Measurements from ENCODE around the gene FTHL17.

The FTHL17 gene

DNA sequence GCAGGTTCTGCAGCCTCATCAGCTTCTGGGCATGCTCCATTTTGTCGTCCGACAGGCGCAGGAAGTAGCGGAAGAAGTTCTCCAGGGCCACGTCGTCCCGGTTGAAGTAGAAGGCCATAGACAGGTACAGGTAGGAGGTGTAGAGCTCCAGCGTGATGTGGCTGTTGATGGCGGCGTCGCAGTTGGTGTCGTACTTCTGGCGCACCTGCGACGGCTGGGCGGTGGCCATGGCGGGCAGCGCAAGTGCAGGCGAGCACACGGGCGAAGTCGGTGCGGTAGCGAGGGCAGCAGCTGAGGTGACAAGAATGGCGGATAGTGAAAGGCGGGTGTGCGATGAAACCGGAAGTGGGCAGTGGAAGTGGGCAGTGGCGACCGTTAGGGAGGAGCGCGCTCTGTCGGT lies at the start of gene FTHL17:
Gene FTHL17, minus strand, starts transcription at position 317 of the 400 bp plus-strand sequence. Its CDS starts 88 bp downstream, at position 229.
- no peak for DNase-seq (ENCODE audit: low spot score)

DNA sequence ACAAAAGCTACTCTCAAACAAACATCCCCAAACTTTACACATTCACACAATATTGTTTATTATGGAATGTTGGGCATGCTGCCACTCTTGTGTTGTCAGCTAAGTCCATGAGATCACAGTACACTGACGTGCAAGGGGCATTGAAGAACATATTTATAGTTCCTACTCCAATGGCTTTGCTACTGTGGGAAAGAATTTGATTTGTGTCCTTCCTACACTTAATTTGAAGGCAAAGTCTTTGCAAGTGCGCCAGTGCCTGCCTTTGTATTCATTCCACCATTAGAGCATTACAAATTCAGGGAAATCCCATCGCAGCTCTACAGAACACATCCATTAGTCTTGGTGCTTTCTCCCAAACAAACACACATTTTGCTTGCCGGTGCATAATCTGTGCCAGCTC lies 45.4 kb upstream of the FTHL17 start:
- DNase-seq (ENCODE audit: low spot score) = no peak

- no peak for DNase-seq (ENCODE audit: low spot score)
Measured at GRCh38 chrX:31115398-31115797, 43.6 kb upstream of the FTHL17 start.

DNA sequence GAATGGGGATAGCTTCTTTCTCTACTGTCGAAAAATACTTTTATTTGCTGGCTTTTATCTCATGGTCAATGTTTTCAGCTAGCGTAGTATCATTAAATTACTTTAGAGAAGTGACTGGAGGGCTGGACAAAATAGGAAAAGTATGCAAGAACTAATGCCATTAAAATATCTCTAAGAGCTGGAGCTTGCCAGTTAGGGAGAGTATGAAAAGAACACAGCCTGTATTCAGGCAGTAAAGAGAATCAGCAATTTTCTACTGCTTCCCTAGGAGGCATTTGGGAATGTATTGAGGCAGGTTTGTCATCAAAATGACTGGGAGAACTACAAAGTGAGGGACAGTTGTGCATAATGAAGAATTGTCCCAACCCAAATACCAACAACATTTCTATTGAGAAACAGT lies 43.0 kb upstream of the FTHL17 start:
- no peak for DNase-seq (ENCODE audit: low spot score)

GRCh38 chrX:31112226-31112999 lies 40.6 kb upstream of the FTHL17 start:
- peak; percentile 3 for DNase-seq (ENCODE audit: low spot score)

GRCh38 chrX:31110657-31111056 lies 38.8 kb upstream of the FTHL17 start:
- DNase-seq (ENCODE audit: low spot score) = no peak

DNA sequence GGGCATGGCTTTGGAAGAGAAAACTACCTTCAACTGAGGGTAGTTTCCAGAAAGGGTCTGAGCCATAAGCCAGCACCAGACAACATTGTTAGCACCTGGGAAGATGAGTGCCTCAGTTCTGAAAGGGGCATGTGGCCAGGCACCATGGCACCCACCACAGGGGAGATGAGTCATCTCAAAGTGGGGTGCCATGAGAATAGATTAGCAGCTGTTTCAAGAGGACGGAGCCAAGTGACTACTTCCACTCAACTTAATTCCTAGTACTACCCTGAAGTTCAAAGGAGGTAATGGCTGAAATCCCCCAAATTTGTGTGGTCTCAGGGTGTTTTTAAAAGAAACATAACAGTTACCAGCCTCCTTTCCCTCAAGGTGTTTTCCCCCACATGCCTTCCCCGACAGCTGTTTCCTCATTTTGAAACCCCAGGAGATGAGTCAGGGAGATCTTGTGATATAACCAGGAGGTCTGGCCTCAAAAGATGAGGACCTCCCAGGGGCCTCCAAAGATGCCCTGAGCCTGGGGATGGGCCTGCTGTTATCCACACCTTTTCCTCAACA lies 27.8 kb upstream of the FTHL17 start:
- peak; percentile 32 for DNase-seq (ENCODE audit: low spot score)

GRCh38 chrX:31098079-31098478 lies 26.2 kb upstream of the FTHL17 start:
- no peak for DNase-seq (ENCODE audit: low spot score)

DNA sequence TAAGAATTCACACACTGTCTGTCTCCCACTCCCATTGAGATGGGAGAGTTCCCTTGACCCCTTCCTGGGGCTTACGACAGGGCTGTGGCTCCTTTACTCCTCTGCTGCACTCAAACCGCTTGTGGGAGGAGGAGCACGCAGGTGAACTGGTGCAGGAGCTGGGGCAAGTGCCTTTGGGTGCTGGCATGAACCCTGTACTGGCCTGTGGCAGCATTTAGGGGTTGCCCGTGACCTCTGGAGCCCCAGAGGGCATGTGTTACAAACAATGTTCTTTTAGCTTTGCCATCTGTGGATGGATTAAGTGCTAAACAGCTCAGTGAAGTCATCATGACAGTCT lies 21.8 kb upstream of the FTHL17 start:
- DNase-seq (ENCODE audit: low spot score) = no peak

- no peak for DNase-seq (ENCODE audit: low spot score)
Measured at GRCh38 chrX:31092970-31093638, 21.3 kb upstream of the FTHL17 start.

DNA sequence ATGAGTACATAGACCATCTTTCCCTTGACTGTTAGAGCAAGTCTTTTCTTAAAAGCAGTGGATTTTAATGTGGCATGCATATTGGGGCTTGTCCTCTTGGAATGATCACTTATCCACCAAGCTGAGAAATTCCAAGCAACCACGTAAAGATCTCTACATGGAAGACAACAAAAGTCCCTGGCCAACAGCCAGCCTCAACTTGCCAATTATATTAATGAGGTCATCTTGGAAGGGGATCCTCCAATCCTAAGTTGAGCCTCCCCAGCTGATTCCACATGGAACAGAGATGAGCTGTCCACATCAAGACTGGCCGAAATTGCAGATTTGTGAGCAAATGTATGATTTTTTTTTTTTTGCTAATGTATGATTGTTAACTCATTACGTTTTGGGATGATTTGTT lies 20.6 kb upstream of the FTHL17 start:
- DNase-seq (ENCODE audit: low spot score) = peak; percentile 30

DNA sequence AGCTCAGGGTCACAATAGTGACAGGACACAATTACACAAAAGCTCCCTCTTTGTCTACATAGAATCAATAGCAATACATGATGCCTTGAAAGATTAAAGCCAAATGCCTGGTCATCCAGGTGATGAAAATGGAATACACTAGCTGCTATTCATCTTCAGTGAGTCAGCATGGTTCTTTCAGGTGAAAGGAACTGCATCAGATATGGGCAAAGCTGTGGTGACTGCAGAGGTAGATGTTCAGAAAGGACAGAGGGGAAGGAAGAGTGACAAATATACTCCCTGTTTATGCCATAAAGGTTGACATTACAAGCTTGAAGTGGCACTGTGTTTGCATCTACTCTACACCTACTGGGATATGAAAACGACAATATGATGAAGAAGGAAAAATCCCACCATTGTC lies 20.0 kb upstream of the FTHL17 start:
- DNase-seq (ENCODE audit: low spot score) = peak; percentile 12

DNA sequence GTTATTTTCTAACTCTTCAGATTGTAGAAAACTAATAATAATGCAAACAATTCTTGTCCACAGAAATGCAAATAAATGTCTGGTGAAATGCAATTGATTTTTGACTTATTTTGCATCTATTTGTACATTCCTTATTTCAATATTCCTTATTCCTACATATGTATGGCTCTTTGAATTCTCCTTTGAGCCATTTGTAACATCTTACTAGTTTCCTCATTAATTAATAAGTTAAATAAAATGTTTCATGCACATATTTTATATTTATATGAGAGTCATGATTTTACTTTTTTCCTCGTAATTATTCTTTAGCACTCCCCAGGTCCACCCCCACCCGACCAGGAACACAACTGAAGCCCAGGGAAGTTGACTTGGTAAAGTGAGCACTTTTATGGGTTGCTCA lies 2.7 kb upstream of the FTHL17 start:
- DNase-seq (ENCODE audit: low spot score) = no peak

DNA sequence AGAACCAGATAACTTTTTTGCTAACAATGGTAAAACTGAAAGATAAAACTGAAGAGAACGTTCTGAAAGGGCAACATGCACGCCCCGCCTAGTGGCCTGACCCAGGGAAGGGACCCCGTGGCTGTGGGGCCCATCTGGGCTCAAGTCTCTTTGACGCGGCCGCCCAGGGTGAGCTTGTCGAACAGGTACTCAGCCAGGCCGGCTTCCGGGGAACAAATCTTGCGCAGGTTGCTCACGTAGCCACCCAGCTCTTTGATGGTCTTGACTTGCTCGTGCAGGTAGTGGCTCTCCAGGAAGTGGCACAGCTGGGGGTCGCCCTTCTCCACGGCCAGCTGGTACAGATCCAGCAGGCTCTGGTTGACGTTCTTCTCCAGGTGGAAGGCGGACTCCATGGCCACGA lies 579 bp downstream of the FTHL17 start:
- no peak for DNase-seq (ENCODE audit: low spot score)

DNA sequence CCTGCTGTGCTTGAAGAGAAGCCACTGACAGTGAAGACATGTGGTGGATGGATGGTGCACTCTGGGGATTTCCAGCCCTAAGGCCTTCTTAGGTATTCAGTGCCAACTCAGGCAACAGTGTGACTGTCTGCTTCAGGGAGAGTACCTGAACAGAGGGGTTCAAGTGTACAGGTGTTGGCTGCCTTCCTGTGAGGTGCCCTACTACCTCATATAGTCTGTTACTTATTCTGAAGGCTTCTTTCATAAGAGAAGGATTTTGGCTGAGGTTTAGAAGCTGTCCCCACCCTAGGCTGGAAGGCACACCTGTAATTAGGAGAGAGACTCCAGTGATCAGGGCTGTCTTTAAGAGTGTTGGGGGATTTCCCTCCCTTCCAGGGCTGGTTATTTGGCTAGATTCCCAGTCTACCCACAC lies 1.8 kb downstream of the FTHL17 start:
- peak; percentile 48 for DNase-seq (ENCODE audit: low spot score)

- DNase-seq (ENCODE audit: low spot score) = no peak
Measured at GRCh38 chrX:31063114-31063513, 8.7 kb downstream of the FTHL17 start.

- DNase-seq (ENCODE audit: low spot score) = no peak
Measured at GRCh38 chrX:31061091-31061490, 10.8 kb downstream of the FTHL17 start.

GRCh38 chrX:31060016-31060415 lies 11.8 kb downstream of the FTHL17 start:
- no peak for DNase-seq (ENCODE audit: low spot score)

GRCh38 chrX:31058284-31058683 lies 13.6 kb downstream of the FTHL17 start:
- no peak for DNase-seq (ENCODE audit: low spot score)

- DNase-seq (ENCODE audit: low spot score) = no peak
Measured at GRCh38 chrX:31057691-31058090, 14.2 kb downstream of the FTHL17 start.

GRCh38 chrX:31057291-31057690 lies 14.6 kb downstream of the FTHL17 start:
- DNase-seq (ENCODE audit: low spot score) = no peak

DNA sequence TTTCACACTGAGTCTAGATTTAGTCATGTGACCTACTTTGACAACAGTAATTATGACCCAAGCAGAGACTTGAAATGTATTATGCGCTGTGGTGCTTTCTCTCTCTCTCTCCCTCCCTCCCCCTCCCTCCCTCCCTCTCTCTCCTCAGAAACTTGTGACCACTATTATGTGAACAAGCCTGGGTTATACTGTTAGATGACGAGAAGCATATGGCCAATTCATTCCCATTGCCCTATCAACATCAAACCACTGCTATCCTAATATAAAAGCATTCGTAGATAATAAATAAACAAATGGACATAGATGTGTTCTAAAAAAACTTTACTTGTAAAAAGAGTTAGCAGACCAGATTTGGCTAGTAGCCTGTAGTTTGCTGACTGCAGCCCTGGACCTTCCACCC lies 18.2 kb downstream of the FTHL17 start:
- DNase-seq (ENCODE audit: low spot score) = no peak

DNA sequence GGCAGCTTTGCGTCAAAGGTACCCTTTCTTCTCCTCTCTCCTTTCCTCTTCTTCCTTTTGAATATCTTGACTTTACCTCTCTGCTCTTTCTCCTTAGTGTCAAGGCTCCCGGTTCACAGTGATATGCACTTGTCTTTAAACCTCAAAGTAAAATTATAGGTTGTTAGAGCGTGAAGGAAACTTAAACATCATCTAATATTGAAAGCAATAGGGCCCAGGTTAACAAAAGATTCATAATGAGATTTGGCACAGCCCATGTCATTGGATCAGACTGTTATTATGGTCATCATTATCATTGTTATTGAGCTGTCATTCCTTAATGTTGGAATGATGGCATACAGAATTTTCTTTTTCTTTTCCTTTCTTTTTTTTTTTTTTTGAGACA lies 32.5 kb downstream of the FTHL17 start:
- DNase-seq (ENCODE audit: low spot score) = no peak

All from kidney tubule cell (primary cell).